GM23338 (cell line): ENCODE measurements around the gene NTM. TPM values are rescaled to one million over a fixed set of nuclear protein-coding genes. Genes with fewer than 3 reads are reported as not detected.

Experiments used
- ATAC-seq: fragments of 200-7000 bp; cut with Tn5 transposase; 3 replicates; pipeline ENCODE4 v1.9.1; 2020
- DNase-seq: peaks from one replicate; pipeline ENCODE4 v3.0.0-alpha.2; 2015; ENCODE audit warnings: low spot score
- H2AFZ ChIP-seq: fragments of 200-600 bp; sonication (generic); 2 replicates; pipeline ENCODE4 v1.8.0; 2016; ENCODE audit warnings: antibody characterized with exemption, mild to moderate bottlenecking, moderate library complexity
- H3F3A ChIP-seq: fragments of 200-600 bp; sonication (generic); replicated peaks from 2 replicates; pipeline ENCODE4 v1.8.0; 2017; ENCODE audit warnings: antibody characterized with exemption, mixed run types, low read depth
- H3K27ac ChIP-seq: fragments of 200-600 bp; sonication (generic); 2 replicates; pipeline ENCODE4 v1.6.1; 2016; ENCODE audit warnings: low read depth
- H3K27me3 ChIP-seq: fragments of 200-600 bp; sonication (generic); 2 replicates; pipeline ENCODE4 v1.8.0; 2016; ENCODE audit warnings: mild to moderate bottlenecking, mixed run types, moderate library complexity; ENCODE audit not compliant: insufficient read depth
- H3K36me3 ChIP-seq: fragments of 200-600 bp; sonication (generic); 2 replicates; pipeline ENCODE4 v1.8.0; 2016; ENCODE audit warnings: mild to moderate bottlenecking; ENCODE audit not compliant: insufficient read depth
- H3K4me1 ChIP-seq: fragments of 200-600 bp; sonication (generic); 2 replicates; pipeline ENCODE4 v1.8.0; 2016; ENCODE audit warnings: mild to moderate bottlenecking, moderate library complexity; ENCODE audit not compliant: insufficient read depth
- H3K4me2 ChIP-seq: fragments of 200-600 bp; sonication (generic); 2 replicates; pipeline ENCODE4 v1.7.1; 2017; ENCODE audit warnings: mixed run types
- H3K4me3 ChIP-seq: fragments of 200-600 bp; sonication (generic); 2 replicates; pipeline ENCODE4 v1.6.1; 2016; ENCODE audit warnings: mixed run types
- H3K79me2 ChIP-seq: fragments of 200-600 bp; sonication (generic); replicated peaks from 2 replicates; pipeline ENCODE4 v1.8.0; 2017; ENCODE audit warnings: mild to moderate bottlenecking; ENCODE audit not compliant: insufficient read depth
- H3K9me2 ChIP-seq: fragments of 200-600 bp; sonication (generic); 2 replicates; pipeline ENCODE4 v1.8.0; 2017; ENCODE audit not compliant: insufficient read depth
- H4K20me1 ChIP-seq: fragments of 200-600 bp; sonication (generic); replicated peaks from 2 replicates; pipeline ENCODE4 v1.8.0; 2017; ENCODE audit warnings: mild to moderate bottlenecking; ENCODE audit not compliant: insufficient read depth
- H3K27ac Mint-ChIP-seq: 2 replicates; pipeline ENCODE4 v1.8.0; 2020; ENCODE audit warnings: inconsistent platforms, mild to moderate bottlenecking, moderate library complexity, mixed read lengths
- H3K27me3 Mint-ChIP-seq: 3 replicates; pipeline ENCODE4 v1.8.0; 2022; ENCODE audit warnings: low read depth, mild to moderate bottlenecking, moderate library complexity, mixed read lengths, inconsistent platforms; ENCODE audit not compliant: insufficient read depth, poor library complexity
- H3K36me3 Mint-ChIP-seq: 3 replicates; pipeline ENCODE4 v1.8.0; 2021; ENCODE audit warnings: low read depth, mild to moderate bottlenecking, inconsistent platforms, moderate library complexity, mixed read lengths
- H3K4me1 Mint-ChIP-seq: 3 replicates; pipeline ENCODE4 v1.8.0; 2020; ENCODE audit warnings: mild to moderate bottlenecking, inconsistent platforms, mixed read lengths
- H3K4me3 Mint-ChIP-seq: 3 replicates; pipeline ENCODE4 v1.8.0; 2021; ENCODE audit warnings: moderate library complexity, mild to moderate bottlenecking, inconsistent platforms, mixed read lengths
- H3K9me3 Mint-ChIP-seq: 3 replicates; pipeline ENCODE4 v1.8.0; 2020; ENCODE audit warnings: moderate library complexity, mild to moderate bottlenecking, inconsistent platforms, mixed read lengths
- CREB1 ChIP-seq: fragments of 250-450 bp; sonication (Bioruptor Pico); IDR thresholded peaks from 2 replicates; pipeline ENCODE4 v1.5.0; 2020; ENCODE audit warnings: low read depth, mild to moderate bottlenecking, moderate library complexity
- EZH2 ChIP-seq: fragments of 200-600 bp; sonication (generic); IDR thresholded peaks from one replicate; pipeline ENCODE4 v1.8.0; 2017; ENCODE audit warnings: antibody characterized with exemption, mild to moderate bottlenecking, low read depth; ENCODE audit not compliant: unreplicated experiment
- EZH2phosphoT487 ChIP-seq: fragments of 200-600 bp; sonication (generic); IDR thresholded peaks from one replicate; pipeline ENCODE4 v1.8.1; 2018; ENCODE audit warnings: antibody characterized with exemption; ENCODE audit not compliant: unreplicated experiment
- STAT1 ChIP-seq: IDR thresholded peaks from one replicate; pipeline ENCODE4 v1.6.1; 2016; ENCODE audit warnings: antibody characterized with exemption; ENCODE audit not compliant: unreplicated experiment
- ZNF114 ChIP-seq: fragments of 250-450 bp; sonication (Bioruptor Pico); IDR thresholded peaks from 2 replicates; pipeline ENCODE4 v1.5.0; 2020; ENCODE audit warnings: mild to moderate bottlenecking, moderate library complexity
- ZNF331 ChIP-seq: fragments of 250-450 bp; sonication (Bioruptor Pico); IDR thresholded peaks from 2 replicates; pipeline ENCODE4 v1.5.0; 2020; ENCODE audit warnings: low read depth, mild to moderate bottlenecking, moderate library complexity
- ZNF462 ChIP-seq: fragments of 250-450 bp; sonication (Bioruptor Pico); IDR thresholded peaks from 2 replicates; pipeline ENCODE4 v1.5.0; 2020; ENCODE audit warnings: mild to moderate bottlenecking, moderate library complexity
- polyA plus RNA-seq: library from polyadenylated mRNA; unstranded; fragments of >200 nt; fragmentation: Nextera tagmentation; extraction: Ambion mirVana; gene quantifications from 2 replicates; pipeline ENCODE4 v1.2.1, GENCODE V29; 2016
- total RNA-seq: library from RNA; depleted of rRNA; stranded (reverse); fragments of >200 nt; shearing (Covaris generic); gene quantifications from 2 replicates; pipeline ENCODE4 v1.2.3, GENCODE V29; 2014
- TF ChIP-seq, protein P1 (sequence below): IDR thresholded peaks from one replicate; pipeline ENCODE4 v1.6.1; 2018; ENCODE audit warnings: antibody characterized with exemption; ENCODE audit not compliant: unreplicated experiment

Gene NTM
- total and polyA plus RNA-seq, 2 experiments from 2014 or later, result 10.6 to 14.6 TPM

- Histone ChIP-seq H3K27ac (no peak overlapping the region), H3K4me3 (no peak overlapping the region), H2AFZ (no peak overlapping the region), H4K20me1 (no peaks in the 10 kb centered on the region; the same call in 1 of the 2 replicates), H3F3A (no peaks in the 10 kb centered on the region), H3K27me3 (no peaks in the 10 kb centered on the region), H3K9me2 (peaks cover 7% of the 10 kb centered on the region), H3K79me2 (no peaks in the 10 kb centered on the region), H3K36me3 (no peaks in the 10 kb centered on the region), H3K4me2 (no peak overlapping the region), H3K4me1 (peaks cover 17% of the 10 kb centered on the region)
- Mint-ChIP-seq H3K27ac (no peak overlapping the region), H3K4me3 (no peak overlapping the region), H3K9me3 (no peaks in the 10 kb centered on the region), H3K36me3 (no peaks in the 10 kb centered on the region), H3K4me1 (peaks cover 25% of the 10 kb centered on the region), H3K27me3 (no peaks in the 10 kb centered on the region)
- no peak for DNase-seq
- TF ChIP-seq STAT1 (no peak), EZH2phosphoT487 (no peak), EZH2 (no peak), ZNF331 (no peak), CREB1 (no peak)
- TF ChIP-seq, protein P1, sequence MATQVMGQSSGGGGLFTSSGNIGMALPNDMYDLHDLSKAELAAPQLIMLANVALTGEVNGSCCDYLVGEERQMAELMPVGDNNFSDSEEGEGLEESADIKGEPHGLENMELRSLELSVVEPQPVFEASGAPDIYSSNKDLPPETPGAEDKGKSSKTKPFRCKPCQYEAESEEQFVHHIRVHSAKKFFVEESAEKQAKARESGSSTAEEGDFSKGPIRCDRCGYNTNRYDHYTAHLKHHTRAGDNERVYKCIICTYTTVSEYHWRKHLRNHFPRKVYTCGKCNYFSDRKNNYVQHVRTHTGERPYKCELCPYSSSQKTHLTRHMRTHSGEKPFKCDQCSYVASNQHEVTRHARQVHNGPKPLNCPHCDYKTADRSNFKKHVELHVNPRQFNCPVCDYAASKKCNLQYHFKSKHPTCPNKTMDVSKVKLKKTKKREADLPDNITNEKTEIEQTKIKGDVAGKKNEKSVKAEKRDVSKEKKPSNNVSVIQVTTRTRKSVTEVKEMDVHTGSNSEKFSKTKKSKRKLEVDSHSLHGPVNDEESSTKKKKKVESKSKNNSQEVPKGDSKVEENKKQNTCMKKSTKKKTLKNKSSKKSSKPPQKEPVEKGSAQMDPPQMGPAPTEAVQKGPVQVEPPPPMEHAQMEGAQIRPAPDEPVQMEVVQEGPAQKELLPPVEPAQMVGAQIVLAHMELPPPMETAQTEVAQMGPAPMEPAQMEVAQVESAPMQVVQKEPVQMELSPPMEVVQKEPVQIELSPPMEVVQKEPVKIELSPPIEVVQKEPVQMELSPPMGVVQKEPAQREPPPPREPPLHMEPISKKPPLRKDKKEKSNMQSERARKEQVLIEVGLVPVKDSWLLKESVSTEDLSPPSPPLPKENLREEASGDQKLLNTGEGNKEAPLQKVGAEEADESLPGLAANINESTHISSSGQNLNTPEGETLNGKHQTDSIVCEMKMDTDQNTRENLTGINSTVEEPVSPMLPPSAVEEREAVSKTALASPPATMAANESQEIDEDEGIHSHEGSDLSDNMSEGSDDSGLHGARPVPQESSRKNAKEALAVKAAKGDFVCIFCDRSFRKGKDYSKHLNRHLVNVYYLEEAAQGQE, result no peak
- no peak for ATAC-seq
These were observed 741.4 kb downstream of the NTM start for GRCh38 chr11:132111838-132112237.

DNA sequence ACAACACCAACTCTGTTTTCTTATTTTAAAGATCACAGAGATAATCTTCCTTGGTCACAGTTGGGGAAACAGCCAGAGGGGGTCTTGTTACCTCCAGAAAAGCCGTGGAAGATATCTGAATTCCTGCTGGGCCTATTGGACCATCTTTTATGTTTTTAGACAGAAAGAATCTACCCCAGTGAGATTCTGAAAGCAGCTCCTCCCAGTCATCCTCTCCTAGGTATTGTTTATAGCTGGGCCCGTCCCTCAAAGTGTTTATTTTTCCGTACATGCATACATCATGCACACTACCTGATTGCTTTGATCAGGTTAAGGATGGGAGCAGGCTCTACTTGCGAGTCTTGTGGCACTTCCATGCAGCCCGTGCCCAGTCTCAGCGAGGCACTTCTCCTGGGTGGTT lies 742.4 kb downstream of the NTM start:
- no peak overlapping the region for H3K27ac Mint-ChIP-seq
- TF ChIP-seq ZNF462 (CRISPR knock-in tag) (no peak), ZNF114 (CRISPR knock-in tag) (no peak), ZNF331 (no peak), EZH2phosphoT487 (no peak)
- TF ChIP-seq, protein P1, result no peak

More for the DNA sequence above, 742.4 kb downstream of the NTM start:
- peaks cover 33% of the 10 kb centered on the region for H3K4me1 Mint-ChIP-seq
- Histone ChIP-seq H3K9me2 (peaks cover 7% of the 10 kb centered on the region), H3K79me2 (no peaks in the 10 kb centered on the region), H2AFZ (no peak overlapping the region), H3K27ac (no peak overlapping the region), H3K36me3 (no peaks in the 10 kb centered on the region), H3K4me3 (no peak overlapping the region), H3K4me1 (peaks cover 22% of the 10 kb centered on the region), H3K27me3 (no peaks in the 10 kb centered on the region), H3K4me2 (no peak overlapping the region), H3F3A (no peaks in the 10 kb centered on the region), H4K20me1 (no peaks in the 10 kb centered on the region; the same call in 1 of the 2 replicates)
- no peaks in the 10 kb centered on the region for H3K36me3 Mint-ChIP-seq
- ATAC-seq, result no peak
- no peak overlapping the region for H3K4me3 Mint-ChIP-seq
- no peak for DNase-seq
- no peaks in the 10 kb centered on the region for H3K27me3 Mint-ChIP-seq
- no peaks in the 10 kb centered on the region for H3K9me3 Mint-ChIP-seq
